Daoy (cell line): ENCODE measurements around the gene PAX8. TPM values are rescaled to one million over a fixed set of nuclear protein-coding genes. Genes with fewer than 3 reads are reported as not detected.
"Not testable (repeated sequence)": the region's sequence is repeated elsewhere in the genome, so short reads cannot be mapped to it uniquely, and the experiment has no call there.

Experiments
- DNase-seq: peaks from one replicate; pipeline ENCODE4 v3.0.0-alpha.2; 2015; ENCODE audit warnings: low read depth
- total RNA-seq: library from RNA; depleted of rRNA; stranded (reverse); fragments of >200 nt; shearing (Covaris generic); gene quantifications from 2 replicates; pipeline ENCODE4 v1.2.3, GENCODE V29; 2014

The PAX8 gene
- total RNA-seq, 1 experiment from 2014 or later, result 0.17 TPM

DNA sequence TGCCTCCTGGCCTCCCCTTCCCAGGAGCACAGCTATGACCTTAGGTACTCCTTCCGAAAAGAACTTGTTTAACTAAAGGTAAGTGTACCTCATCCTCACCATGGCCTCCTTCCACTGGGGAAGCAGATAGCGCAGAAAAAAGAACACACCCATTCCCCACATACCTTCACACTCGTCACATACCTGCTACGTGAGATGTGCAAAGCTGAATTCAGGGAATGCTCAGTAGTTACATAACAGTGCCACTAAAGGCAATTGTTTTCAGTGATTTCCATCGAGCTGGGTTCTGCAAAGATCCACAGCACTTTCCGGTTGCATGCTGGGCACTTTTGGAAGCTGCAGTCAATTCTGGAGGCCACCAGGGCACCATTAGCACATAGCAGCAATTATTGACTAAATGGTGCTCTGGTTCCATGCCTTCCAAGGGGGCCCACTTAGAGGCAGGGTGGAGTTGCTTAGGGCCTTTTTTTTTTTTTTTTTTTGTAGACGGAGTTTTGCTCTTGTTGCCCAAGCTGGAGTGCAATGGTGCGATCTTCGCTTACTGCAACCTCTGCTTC is 41.0 kb downstream of the PAX8 start:
- DNase-seq, result no peak

- DNase-seq, result no peak
Observed at GRCh38 chr2:113236367-113237159, 42.2 kb downstream of the PAX8 start.

GRCh38 chr2:113235347-113236226 is 43.1 kb downstream of the PAX8 start:
- not testable (repeated sequence) for DNase-seq

DNA sequence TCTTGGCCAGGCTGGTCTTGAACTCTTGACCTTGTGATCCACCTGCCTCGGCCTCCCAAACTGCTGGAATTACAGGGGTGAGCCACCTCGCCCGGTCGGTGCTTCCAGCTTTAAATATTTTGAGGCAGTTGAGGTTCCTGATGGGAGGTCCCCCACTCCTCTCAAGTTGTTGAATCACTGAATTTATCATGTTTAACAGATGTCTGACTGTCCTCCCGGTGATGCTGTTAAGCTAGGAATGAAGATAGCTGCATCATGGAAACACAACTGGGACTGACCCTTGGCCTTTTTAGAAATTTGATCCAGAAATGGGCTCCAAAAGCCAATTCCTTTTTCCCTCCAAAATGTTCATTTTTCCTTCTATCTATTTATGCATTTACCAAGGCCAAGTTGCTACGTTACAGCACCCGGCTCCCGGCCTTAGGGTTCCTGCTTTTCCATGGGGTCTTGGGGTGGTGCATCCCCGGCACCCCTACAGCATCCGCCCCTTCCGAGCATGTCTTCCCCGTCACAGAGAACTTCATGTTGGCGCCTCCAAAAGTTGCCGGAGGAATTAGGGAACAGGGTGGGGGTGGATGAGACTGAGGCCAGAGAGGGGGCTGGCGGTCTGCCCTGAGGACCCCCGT is 43.9 kb downstream of the PAX8 start:
- DNase-seq, result no peak

DNA sequence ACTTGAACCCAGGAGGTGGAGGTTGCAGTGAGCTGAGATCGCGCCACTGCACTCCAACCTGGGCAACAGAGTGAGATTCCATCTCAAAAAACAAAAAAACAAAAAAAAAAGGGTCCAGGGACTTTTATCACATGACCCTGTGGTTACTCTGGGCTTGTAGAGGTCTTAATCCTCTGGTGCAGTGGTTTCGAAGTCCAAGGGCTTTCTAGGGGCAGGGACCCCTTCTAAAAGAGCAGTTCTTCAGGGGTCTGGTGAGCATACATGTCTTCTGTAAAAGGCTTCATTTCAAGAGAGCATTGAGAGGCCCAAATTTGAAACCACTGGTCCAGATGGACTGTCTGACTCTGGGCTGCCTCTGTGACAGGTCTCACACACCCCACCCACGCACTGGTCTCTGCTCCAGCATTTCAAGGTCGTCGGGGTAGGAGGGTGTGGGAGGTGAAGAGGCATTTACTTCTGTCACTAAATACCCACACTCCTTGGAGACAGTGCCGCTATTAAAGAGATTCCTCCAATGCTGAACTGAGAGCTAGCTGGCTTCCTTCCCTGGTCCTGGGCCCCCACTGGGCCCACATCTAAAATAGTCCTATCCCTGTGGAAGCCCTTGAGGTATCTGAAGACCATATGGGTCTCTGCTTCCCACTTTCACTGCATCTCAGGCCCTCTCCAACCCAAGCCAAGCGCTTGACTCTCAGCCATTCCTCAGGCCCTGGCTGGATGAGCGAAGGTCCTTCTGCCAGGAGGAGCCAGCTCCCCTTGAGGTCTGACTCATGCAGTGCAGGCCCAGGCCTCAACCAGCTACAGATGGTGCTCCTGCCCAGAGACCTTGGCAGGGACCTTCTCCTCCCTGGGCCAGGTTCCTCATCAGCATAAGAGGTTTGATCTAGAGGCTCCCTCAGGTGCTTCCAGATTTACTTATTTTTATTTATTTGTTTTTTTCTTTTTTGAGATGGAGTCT is 44.8 kb downstream of the PAX8 start:
- peak; percentile 42 for DNase-seq

- DNase-seq, result no peak
Observed at GRCh38 chr2:113232740-113233139, 46.0 kb downstream of the PAX8 start.

GRCh38 chr2:113232123-113232522 is 46.6 kb downstream of the PAX8 start:
- no peak for DNase-seq

DNA sequence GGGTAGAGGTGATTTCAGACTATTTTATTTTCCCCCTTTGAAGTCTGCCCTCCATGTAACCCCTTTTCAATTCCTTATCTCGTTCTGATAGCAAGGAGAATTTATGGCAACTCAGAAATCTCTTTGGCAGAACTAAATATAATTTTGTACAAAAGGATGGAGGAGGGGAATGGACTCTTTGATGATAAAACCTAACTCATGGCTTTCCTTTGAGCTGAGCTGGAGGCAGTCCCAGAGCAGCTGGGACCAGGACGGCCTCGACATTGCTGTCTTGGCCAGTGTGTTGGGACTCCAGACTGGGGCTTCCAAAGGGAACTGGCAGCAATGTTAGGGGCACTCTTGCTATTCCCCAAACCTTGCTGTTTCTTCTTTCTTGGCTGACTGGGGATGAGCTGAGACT is 47.7 kb downstream of the PAX8 start:
- no peak for DNase-seq

GRCh38 chr2:113230531-113230930 is 48.2 kb downstream of the PAX8 start:
- no peak for DNase-seq

GRCh38 chr2:113229795-113230194 is 48.9 kb downstream of the PAX8 start:
- DNase-seq, result no peak

- no peak for DNase-seq
Observed at GRCh38 chr2:113228991-113229716, 49.6 kb downstream of the PAX8 start.

- DNase-seq, result no peak
Observed at GRCh38 chr2:113228351-113228750, 50.4 kb downstream of the PAX8 start.

DNA sequence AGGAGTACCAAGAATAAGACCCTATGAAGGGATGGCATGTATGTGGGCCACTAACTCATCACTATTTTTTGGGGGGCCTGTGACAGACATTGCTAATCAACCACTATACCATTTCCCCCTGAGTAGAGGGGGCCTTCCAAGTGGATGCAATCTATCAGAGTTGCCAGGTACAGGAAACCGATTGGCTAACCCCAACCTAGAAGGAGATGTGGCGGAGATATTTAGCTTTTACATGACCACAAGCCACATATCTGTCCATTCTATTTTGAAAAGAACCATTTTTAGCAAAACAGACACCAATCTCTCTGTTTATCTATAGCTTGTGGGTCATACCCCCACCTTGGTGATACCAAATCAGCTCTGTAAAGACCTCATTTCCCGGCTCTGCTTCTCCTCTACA is 51.0 kb downstream of the PAX8 start:
- DNase-seq, result no peak

DNA sequence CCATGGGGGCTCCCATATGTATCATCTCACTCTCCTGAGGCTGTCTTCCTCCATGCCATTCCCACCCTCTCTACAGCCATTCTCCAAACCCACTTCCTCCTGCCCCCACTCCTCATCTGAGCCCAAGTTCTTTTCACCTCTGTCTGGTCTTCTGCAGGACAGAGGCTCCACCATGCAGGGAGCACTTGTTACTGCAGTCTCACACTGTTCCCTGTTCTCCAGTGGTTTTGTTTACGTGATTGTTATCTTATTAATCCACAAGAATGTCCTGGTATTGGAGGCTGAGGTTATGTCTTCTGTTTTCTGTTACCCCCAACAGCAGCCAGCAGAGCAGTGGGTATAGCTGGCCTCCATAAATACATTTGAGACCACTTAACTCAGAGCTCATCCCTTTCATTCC is 51.4 kb downstream of the PAX8 start:
- no peak for DNase-seq

DNA sequence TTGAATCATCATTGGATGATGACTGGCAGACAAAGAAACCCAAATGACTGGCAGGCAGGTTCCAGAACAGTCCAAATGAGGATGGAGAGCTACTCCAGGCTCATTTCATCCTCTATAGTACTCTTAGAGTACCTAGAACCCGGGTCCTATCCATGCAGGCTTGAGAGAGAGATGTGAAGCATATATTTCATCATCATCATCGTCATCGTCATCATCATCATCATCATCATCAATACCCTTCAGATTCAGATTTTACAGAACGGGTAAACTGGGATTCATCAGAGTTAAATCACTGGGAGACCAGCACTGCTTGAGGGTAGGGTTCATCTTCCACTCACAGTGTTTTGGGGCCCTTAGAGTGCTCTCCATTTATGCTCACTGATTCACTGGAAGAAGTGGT is 52.3 kb downstream of the PAX8 start:
- DNase-seq, result no peak

DNA sequence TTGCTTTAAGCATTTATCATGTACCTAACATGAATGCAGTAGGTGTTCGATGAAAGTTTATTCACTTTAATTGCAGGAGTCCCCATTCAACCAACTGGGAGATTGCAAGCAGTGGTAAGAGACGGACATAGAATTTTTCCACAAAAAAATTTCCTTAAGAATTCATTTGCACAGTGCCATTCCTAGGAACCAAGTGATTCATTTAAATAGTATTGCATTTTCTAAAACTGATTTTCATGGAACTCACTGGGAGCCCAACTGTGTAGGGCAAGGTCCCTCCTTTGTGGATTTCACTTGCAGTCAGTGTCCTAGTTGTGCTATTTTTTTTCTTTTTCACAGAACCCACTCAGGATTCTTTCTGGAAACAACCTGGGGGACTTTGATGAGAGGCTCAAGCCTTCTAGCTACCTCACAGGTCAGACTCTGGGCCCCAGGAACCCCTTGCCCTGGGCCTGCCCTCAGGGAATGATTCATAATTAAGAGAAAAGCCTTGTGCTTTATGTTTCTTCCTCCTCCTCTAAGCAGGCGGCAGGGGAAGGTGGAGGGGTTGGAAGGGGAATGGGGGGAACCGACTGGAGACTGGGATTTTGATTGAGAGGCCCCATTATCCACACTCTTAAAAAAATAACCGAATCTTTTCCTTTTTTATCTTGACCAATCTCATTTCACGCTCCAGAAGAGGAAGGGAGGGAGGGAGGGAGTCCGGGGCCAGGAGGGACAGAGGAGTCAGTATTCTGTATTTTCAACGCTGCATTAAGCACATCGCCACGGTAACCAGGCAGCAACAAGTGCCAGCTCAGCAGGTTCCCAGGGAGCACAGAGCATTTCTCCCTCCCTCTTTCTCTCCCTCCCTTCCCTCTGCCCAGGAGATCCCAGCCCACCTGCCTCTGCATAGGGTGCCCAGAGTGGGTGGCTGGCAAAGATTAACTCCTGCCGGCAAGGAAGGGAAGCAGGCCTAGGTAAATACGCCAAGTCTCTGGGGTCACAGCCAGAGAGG is 53.2 kb downstream of the PAX8 start:
- DNase-seq, result peak; percentile 71

DNA sequence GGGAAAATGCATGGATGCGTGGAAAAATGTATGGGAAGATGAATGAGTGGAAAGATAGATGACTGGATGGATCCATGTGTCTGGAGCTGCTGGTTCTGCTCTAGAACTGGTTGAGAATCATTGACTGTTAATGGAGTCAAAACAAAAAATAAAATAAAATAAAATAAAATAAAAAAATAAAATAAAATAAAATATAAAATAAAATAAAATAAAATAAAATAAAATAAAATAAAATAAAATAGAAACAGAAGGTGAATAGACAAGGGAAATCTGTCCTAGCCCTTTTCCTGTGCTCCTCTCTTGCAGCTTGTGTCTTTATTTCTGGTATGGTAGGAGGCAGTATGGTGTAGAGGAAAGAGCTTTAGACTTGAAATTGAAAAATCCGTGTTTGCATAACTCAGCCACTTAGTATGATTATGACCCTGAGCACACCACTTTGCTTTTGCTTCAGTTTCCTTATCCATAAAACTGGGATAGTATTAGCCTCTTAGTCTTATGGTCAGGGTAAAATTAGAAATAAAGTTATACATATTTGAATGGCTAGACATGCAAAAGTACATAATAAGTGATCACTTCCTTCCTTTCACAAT is 54.0 kb downstream of the PAX8 start:
- DNase-seq, result no peak

GRCh38 chr2:113223813-113224212 is 54.9 kb downstream of the PAX8 start:
- no peak for DNase-seq

DNA sequence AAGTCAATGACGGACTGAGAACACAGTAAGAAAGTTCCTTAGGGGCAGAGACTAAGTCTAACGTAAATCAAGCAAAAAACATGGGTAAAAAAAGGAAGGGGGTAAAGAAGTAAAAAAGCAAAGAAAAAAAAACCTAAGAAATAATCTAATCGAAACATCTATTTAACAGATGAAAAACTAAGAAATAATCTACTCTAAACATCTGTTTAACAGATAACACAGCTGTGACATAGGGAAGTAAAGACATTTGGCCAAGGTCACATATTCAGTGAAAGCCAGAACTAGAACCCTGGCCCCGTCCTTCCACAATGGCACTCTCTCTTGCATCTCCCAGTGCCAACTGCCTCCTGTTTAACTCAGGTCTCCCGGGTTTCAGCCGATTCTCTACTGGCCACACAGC is 56.9 kb downstream of the PAX8 start:
- no peak for DNase-seq
